ENCODE measurements around the gene UBL7.

UBL7 gene

DNA sequence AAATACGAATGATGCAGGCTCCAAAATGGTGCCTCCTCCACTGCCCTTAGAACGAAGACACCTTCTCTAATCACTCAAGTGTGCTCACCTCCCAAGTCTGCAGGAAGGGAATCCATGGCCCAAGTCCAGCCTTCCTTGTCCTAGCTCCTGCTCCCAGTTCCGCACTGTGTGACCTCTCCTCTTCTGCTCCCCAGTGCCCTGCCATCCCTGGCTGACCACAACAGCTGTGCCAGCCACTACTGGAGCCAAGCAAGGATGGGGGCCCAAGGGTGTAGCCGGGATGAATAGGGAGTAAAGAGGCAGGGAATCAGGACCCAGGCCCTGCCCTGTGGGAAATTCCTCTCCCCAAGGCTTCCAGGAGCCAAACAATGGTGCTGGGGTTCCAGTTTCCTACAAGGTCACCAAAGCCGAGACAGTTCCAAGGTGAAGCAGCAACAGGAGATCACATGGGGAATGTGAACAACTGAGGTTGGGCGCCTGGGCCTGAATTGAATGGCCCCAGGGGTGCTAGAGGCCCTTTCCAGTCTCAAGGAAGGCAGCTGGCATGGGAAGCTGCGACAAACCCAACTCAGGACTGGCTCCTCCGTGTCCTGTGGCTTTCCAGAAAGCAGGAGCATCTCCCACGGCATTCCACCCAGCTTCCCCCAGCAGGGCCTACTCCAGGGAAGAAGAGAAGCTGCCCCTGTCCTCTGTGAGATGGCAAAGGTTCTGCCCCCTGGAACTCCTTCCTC, 47.4 kb downstream of the UBL7 start:
- TF ChIP-seq, protein P1, sequence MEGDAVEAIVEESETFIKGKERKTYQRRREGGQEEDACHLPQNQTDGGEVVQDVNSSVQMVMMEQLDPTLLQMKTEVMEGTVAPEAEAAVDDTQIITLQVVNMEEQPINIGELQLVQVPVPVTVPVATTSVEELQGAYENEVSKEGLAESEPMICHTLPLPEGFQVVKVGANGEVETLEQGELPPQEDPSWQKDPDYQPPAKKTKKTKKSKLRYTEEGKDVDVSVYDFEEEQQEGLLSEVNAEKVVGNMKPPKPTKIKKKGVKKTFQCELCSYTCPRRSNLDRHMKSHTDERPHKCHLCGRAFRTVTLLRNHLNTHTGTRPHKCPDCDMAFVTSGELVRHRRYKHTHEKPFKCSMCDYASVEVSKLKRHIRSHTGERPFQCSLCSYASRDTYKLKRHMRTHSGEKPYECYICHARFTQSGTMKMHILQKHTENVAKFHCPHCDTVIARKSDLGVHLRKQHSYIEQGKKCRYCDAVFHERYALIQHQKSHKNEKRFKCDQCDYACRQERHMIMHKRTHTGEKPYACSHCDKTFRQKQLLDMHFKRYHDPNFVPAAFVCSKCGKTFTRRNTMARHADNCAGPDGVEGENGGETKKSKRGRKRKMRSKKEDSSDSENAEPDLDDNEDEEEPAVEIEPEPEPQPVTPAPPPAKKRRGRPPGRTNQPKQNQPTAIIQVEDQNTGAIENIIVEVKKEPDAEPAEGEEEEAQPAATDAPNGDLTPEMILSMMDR (IDR thresholded peaks at IDR 0.05), result no peak
- H3K36me3 ChIP-seq, result no peaks in the 10 kb centered on the region
- H3K9me3 ChIP-seq, result no peaks in the 10 kb centered on the region
- H3K27ac ChIP-seq, result no peak overlapping the region
- peaks cover 24 to 25% of the 10 kb centered on the region in 2 experiments for H3K4me1 ChIP-seq (ENCODE audit: control insufficient read depth in 1 of 2, insufficient read depth in 1 of 2, low read depth in 1 of 2, low read length in 1 of 2)
- H3K27me3 ChIP-seq, result no peaks in the 10 kb centered on the region
- H3K4me3 ChIP-seq (ENCODE audit: low read depth in 1 of 2, low read length in 1 of 2), result no peak overlapping the region

DNA sequence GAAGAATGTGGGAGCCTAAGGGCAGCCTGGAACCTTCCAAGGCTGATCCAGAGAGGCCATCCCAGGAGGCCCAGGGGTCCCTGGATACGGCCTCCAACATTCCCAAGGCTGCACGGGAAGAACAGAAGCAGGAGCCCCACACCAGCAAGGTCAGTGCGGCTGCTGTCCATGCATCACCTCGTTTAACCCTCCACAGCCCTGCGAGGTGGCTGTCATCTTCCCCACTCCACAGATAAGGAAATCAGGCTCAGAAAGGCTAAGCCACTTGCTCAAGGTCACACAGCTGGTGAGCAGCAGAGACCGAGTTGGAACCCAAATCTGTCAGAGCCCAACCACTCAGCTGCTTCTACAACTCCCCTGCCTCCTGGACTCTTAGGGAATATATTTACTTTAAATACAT, 48.8 kb downstream of the UBL7 start:
- Histone ChIP-seq H3K9me3 (no peaks in the 10 kb centered on the region), H3K4me3 (ENCODE audit: low read depth in 1 of 2, low read length in 1 of 2) (no peak overlapping the region), H3K27me3 (no peaks in the 10 kb centered on the region), H3K4me1 (ENCODE audit: control insufficient read depth in 1 of 2, insufficient read depth in 1 of 2, low read depth in 1 of 2, low read length in 1 of 2) (peaks cover 24 to 25% of the 10 kb centered on the region in 2 experiments), H3K36me3 (no peaks in the 10 kb centered on the region), H3K27ac (no peak overlapping the region)
- TF ChIP-seq, protein P1 (IDR thresholded peaks at IDR 0.05), result no peak

DNA sequence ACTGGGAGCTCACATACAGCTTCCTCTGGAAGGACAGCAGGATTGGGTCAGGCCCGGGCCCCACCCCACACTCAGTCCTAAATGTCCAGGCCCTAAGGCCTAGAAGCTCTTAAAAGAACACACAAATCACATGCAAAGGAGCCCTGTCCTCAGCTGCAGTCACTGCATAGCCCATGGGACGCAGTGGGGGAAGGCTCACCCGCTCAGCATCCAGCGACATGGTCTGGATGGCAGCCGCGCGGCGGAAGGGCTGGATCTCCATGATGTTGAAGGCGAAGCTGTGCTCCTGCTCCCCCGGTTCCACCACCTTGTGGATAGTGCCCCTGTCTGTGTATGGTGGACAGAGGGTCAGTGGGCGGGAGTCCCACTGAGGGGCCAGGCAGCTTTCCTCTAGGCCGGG, 49.3 kb downstream of the UBL7 start:
- TF ChIP-seq, protein P1 (IDR thresholded peaks at IDR 0.05), result no peak

DNA sequence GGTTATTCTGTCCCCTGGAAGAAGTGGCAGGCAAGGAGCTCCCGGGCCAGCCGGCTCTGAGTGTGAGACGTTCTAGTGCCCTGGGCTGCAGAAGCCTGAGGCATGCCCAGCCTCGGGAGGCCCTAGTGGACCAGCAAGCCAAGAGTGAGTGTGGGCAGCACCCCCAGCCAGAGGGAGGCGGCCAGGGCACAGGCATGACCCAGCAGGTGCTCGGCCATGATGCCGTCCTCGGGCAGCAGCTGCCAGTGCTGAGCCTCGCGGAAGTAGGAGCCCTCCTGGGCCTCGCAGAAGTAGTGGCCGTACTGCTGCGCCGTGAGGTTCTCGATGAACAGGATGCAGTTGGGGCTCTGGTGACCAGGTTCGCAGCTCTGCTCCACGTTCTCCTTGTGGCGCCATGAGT, 50.5 kb downstream of the UBL7 start:
- TF ChIP-seq, protein P1 (IDR thresholded peaks at IDR 0.05), result no peak
- peaks cover 14 to 16% of the 10 kb centered on the region in 2 experiments for H3K4me1 ChIP-seq (ENCODE audit: control insufficient read depth in 1 of 2, insufficient read depth in 1 of 2, low read depth in 1 of 2, low read length in 1 of 2)

More for the DNA sequence above, 49.3 kb downstream of the UBL7 start:
- Histone ChIP-seq H3K27ac (no peak overlapping the region), H3K36me3 (no peaks in the 10 kb centered on the region), H3K4me1 (ENCODE audit: control insufficient read depth in 1 of 2, insufficient read depth in 1 of 2, low read depth in 1 of 2, low read length in 1 of 2) (peaks cover 24 to 25% of the 10 kb centered on the region in 2 experiments), H3K9me3 (no peaks in the 10 kb centered on the region), H3K27me3 (no peaks in the 10 kb centered on the region), H3K4me3 (ENCODE audit: low read depth in 1 of 2, low read length in 1 of 2) (no peak overlapping the region)

DNA sequence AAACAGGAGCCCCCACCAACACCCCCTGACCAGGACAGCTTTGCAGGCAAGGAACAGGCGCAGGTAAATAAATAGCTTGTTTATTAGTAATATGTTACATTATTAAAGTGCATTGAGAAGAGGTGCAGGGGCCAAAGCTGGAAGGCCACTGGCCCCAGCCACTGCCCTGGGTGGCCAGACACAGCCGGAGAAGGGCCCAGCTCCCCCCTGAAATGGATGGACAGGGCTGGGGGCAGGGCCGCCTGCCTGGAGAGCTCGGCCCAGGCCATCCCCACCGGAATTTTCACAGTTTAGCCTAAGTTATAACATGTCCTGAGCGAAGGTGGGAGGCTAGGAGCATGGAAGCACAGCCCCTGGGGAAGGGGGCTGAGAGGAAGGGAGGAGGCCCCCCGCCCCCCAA, 51.7 kb downstream of the UBL7 start:
- peaks cover 6% of the 10 kb centered on the region in 2 experiments for H3K4me1 ChIP-seq (ENCODE audit: control insufficient read depth in 1 of 2, insufficient read depth in 1 of 2, low read depth in 1 of 2, low read length in 1 of 2)
- no peaks in the 10 kb centered on the region for H3K9me3 ChIP-seq
- H3K36me3 ChIP-seq, result no peaks in the 10 kb centered on the region
- H3K4me3 ChIP-seq (ENCODE audit: low read depth in 1 of 2, low read length in 1 of 2), result no peak overlapping the region
- TF ChIP-seq, protein P1 (IDR thresholded peaks at IDR 0.05), result no peak
- H3K27me3 ChIP-seq, result peaks cover 3% of the 10 kb centered on the region
- H3K27ac ChIP-seq, result no peak overlapping the region

More for the DNA sequence above, 50.5 kb downstream of the UBL7 start:
- Histone ChIP-seq H3K36me3 (no peaks in the 10 kb centered on the region), H3K27ac (no peak overlapping the region), H3K9me3 (no peaks in the 10 kb centered on the region), H3K4me3 (ENCODE audit: low read depth in 1 of 2, low read length in 1 of 2) (no peak overlapping the region), H3K27me3 (peaks cover 3% of the 10 kb centered on the region)
